HG03280 (cell line): ENCODE measurements around the gene MBNL2.

ENCODE experiments used
- ATAC-seq: cut with Tn5 transposase; IDR thresholded peaks from one replicate; pipeline ENCODE4 v1.9.1; 2021; ENCODE audit warnings: mild to moderate bottlenecking, moderate library complexity; ENCODE audit not compliant: unreplicated experiment

The MBNL2 gene

DNA sequence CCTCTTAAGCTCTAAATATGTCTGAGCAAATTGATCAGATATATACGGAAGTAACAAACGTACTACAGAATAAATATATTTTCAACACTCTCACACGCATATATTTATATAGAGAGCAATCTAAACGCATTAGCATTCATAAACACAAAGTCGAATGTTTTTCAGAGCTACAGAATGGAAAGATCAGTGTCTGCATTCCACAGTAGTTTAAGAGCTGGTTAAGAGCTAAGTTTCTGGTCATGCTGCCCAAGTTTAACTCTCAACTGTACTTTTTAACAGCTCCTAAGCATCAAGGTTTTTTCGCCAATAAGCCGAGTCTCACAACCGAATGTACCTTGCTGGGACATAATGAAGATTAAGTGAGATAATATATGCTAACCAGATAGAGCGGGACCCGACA lies 175.1 kb downstream of the MBNL2 start:
- no peak for ATAC-seq

DNA sequence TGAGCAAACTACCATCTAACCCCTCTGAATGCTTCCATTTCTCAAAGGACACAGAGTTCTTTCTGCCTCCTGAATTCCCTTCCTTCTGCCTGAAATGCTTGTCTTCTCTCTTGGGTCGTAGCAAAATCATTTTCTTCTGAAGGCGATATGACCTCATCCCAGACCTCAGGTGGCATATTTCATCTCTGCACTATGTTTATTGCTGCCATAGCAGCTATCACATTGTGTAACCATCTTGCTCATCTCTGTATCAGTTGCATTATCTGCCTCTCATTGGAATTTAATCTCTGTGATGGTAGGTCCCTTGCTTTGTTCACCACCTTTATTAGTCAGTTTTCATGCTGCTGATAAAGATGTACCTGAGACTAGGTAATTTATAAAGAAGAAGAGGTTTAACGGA lies 179.3 kb downstream of the MBNL2 start:
- no peak for ATAC-seq

DNA sequence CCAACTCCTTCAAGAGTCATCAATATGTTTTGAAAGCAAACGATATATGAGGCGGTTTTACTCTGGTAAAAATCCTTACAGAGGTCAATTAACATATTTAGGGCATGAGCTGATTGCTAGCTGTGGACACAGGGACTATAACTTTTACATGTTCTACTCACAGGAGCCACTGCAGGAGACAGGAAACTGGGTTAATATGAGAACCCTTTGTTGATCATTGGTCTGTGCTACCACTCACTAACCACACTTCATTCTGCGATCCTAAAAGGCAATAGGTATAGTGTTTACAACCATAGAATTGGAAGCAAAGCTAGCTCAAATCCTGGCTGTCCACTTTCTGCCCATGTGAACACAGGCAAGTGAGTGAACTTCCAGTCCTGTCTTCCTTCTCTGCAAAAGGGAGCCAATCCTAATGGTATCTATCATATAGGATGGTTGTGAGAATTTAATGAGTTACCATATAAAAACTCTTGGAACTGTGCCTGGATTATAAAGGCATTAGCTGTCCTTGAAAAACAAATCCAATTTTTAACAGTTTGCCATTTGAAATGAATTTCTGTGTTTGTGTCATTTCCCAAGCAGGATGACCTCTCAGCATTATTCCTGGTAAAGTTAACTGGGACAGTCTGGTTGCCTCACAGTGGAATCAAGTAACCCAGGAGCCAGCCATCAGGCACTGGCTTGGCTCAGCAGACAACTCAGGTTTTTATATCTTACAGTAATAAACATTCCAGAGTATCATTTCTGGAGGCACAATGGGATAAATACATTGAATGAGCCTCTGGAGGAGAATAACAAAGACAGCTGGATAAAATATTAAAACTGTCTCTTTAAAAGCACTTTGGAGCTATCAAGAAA lies 182.0 kb downstream of the MBNL2 start:
- no peak for ATAC-seq

DNA sequence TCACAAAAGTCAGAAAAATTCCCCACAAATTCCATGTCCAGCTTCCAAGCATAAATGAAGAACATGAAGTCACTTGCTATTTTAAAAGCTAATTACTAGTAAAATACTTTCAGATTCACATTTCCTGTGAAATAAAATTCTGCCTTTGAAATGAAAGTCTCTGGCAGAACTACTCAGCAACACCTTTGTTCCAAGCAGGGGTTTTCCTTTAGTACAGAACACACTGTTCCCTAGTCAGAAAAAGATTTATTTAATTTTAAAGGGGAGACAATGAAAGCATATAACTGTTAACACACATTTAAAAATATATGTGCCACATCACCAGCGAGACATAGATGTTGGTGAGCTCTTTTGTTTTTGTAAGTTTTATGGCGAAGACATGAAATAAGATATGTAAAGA lies 185.4 kb downstream of the MBNL2 start:
- ATAC-seq = no peak

DNA sequence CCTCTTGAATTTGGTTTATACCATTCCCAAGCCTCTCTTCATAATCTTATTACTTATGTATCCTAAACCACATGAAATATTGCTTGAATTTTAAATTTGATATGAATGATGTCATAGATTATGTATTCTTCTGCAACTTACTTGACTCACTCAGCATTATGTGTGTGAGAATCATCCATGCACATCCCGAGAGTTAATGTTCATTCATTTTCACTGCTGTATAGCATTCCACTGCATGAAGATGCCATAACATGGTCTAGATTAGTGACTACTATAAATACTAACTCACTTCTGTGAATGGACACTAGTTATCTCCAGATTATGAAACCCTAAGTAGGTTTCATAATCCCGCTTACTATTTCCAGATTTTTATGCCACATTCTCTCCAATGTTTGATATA lies 186.8 kb downstream of the MBNL2 start:
- no peak for ATAC-seq

DNA sequence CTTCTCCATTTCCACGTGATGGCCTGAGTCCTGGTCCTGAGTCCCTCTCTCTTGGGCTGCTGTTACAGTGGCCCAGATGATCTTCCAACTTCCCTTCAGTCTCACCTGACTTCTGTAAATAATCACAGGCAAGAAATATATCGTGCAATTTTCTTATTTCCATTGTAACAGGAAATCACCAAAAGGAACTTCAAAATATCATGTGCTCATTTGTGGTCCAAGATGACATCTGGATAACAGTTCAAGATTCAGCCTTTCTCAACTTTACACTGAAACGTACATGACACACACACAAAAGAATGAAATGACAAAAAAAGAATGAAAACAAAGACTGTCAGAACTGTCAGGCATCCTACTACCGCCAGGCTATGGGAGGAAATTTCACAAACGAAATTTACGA lies 189.9 kb downstream of the MBNL2 start:
- no peak for ATAC-seq

DNA sequence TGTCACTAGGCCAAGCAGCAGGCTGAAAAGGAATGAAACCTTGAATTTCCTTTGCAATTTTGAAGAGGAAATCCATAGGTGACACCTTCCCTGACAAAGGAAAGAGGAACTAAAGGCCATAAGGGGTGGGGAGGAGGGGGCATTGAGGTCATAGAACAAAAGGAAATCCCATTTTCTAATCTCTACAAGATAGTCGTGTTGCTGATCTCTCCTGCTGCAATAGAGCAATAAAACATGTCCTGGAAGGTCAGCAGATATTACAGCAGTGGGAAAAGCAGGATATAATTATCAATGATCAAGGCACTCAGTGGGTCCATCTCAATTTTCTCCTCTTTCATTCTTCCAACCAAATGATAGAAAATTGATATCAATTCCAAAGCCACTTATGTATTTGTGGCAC lies 191.6 kb downstream of the MBNL2 start:
- no peak for ATAC-seq

DNA sequence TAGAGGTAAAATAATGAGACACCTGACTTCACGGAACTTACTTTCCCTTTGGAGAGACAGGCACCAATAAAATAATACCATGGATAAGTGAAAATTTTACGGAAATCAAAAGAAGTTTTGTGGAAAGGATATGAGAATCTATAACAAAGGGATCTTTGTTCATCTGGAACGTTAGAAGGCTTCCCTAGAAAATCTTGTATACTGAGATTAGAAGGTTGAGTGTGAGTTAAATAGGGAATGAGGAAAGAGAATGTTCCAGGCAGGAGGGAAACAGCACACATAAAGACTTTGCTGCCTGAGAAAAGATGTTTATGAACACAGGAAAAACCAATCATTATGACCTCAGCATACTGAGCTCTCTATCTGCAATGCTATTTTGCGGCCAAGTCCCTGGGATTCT lies 192.3 kb downstream of the MBNL2 start:
- no peak for ATAC-seq

DNA sequence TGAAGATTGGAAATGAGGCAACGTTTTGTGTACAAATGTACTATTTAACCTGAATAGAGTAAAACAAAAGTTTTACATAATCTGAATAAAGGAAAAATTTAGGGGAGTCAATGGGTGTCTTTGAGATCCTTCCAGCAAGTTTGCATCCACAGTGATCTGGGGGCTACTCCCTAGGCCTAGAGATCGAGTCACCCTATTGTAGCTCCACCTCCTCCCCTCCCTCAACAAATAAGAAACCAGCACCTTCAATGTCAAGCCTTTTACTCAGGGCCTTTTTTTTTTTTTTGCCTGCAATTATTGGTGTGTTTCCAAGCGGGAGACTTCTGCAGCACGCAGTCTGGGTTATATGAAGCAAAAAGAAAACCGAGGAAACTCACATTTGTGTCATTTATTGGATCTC lies 195.6 kb downstream of the MBNL2 start:
- no peak for ATAC-seq

DNA sequence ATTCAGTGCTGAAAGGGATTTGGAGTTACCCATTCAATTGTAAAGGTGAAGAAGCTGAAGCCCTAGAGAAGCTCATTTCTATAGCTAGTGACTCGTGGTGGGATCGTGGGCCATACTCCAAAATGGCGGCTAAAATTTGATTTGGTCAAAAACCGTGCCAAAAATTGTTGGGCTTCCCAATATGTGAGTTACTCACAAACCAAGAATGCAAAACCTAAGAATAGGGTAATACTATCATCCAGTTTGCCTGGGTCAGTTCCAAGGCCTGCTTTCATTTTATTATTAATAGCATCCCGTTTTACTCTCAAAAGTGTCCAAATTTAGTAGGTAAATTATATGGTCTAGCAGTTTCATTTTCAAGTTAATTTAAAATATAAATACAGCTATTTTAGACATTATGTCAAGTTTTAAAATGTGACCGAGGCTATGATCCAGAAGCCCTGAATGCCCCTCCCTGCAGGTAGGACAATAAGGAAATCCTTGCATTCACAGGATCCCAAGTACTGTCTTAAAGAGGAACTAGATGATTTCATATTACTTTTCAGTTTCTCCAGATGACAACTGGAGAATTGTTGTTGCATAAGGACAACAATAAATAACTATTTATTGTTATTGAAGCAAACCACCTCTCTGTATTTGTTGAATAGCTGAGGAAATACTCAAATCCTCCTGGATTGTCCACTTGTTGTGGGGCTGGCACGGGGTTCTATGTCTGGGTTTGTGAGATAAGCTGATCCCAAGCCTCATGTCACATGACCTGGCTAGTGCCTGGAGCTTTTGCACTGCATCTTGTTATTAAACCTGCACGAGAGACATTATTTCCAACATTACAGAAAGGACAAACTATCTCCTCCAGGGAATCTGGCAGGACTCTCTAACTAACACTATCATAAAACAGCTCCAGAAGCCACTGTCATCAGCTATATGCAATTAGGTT lies 200.3 kb downstream of the MBNL2 start:
- ATAC-seq = no peak

DNA sequence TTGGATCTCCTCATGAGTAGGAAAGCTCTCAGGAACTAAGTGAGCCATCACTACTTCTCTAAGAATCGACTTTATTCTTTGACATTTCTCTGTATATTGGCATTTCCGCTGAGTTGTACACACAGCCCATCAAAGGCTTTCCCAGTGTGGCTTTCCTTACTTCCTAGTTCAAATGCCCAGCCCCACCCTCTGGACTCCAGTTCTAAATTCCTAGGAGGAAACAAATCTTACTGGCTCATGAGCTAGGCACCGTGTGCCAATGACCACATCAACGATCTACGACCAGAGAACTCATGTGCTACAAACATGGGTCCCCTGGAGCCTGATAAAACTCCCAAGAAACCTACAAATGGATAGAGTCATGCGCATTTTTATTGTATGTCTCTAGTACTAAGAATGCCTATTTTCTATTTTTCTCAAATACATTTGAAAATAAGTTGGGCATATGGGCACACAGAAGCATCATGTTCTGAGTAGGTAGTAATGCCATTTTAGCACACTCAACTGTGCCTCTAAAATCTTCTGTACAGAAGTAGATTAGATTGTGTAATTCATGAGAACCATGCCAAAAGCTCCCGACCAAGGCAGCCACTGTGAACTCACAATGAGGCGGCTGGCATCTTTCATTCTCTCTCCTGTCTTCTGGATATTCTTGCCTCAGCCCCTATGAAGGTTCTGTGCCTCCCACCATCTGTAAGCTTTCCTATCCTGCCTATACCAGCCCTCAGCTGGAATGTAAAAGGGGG lies 201.3 kb downstream of the MBNL2 start:
- ATAC-seq = no peak

DNA sequence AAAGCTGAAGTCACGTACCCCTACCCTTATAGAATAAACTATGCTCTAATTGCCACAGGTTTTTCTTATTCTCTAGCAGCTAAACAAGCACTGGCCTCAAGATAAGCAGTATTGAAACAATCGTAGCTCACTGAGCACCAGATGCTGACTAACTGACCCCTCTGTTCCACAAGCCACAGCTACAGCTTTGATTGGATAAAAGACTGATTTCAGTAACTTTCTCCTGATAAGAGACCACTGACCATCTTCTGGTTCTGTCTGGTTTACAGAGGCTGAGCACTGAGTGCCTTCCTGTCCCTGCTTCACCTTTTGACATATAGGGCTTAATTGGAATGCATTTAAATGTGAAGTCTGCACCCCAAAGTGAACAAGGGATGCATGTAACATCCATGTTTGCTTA lies 203.5 kb downstream of the MBNL2 start:
- ATAC-seq = no peak

DNA sequence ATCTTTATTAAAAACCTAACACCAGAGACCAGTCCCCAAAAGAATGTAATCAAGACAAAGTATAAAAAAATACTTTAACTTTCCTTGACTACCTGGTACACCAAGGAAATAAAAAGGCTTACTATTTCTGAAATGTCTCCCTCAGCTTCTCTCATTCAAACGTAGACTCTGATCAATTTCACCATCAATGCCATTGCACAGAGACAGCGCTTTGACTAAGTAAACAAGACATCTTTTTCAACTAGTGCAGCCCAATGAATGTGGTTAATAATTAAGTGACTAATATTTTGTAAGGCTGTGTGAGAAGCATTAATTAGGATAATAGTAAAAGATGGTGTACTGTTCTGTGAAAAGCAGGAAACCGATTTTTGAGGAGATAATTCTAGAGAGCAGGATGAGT lies 204.6 kb downstream of the MBNL2 start:
- ATAC-seq = no peak

DNA sequence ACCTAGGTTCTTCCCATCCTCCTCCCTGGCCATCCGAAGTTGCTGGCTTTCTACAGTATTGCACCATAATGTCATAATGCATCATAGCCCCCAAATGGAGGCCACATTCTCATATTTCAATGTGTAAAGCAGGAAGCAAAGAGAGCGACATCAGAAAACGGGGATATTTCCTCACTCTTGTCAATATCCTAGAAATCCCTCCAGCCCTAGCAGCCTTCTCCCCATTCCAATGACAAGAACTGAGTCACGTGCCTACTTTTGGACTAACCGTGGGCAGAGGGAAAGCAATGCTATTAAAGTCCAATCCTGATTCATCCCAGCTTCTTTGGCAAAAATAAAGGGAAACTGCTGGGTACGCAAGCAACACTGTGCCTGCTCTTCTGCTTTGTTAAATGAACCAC lies 207.5 kb downstream of the MBNL2 start:
- no peak for ATAC-seq

DNA sequence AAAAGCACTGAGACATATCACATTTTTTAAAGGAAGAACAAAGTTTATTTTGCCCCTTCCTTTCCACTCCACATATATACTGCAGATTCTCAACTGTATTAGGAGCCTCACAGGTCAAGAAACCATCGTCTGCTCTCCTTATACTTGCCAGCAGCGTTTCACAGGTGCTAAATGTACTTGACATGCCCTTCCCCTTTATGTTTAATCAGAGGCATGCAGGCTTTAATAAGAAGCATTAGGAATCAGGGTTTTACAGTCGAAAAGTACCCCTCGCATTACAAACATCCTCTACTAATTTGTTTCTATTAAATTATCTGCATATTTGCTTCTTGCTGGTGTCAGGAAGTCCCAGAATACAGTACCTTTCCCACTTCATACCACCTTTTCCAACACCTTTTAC lies 208.2 kb downstream of the MBNL2 start:
- ATAC-seq = no peak

DNA sequence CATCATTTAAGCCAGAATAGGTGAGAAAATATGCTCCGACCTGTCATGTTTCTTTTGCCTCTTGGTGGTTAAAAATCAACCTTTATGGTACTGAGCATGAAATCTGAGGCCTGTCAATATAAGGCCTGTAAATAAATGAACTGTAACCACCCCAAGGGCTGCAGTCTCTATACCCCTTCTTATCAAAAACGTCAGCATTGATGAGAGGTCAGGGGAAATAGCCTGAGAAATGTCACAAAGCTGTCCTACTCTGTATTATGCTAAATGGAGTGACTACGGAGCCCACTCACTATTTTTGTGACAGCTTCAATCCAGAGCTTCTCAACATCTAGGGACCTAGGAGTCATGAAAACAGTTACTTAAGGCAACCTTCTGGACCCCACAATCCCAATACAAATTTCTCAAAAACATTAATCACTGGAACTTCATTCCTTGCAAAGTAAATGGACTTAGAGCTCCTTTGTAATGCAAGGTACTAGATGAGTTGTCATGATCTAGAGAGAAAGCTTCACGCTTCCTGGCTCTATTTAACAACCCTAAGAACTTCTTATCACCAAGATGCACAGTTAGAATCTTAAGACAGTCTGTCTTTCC lies 209.1 kb downstream of the MBNL2 start:
- ATAC-seq = no peak

DNA sequence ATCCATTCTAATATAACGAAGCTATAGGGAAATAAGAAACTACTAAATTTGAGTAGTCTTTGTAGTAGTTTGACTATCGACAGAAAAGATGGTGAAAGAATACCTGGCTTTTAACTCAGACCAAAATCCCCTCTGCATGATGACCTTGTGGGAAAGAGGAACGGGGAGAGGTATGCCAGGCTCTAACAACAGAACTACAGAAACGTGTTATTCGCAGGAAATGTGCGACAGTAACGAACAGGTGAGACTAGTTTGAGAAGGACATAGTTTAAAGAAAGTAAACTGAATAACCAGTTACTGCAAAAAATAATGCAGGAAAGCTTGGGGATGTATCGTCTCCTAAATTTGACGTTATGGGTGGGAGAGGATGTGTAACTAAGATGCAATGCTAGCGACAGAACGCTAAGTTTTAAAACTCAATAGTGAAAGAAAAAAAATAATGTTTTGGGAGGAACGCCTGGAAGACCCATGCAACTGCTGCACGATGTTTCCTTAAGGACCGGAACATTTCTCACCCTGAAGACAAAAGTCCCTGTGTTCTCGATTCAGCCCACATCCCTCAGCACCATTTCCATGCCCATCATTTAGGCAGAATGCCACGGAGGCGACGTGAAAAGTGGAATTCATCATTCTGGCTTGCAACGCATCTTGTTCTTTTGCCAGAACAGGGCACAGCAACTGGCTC lies 210.2 kb downstream of the MBNL2 start:
- no peak for ATAC-seq

DNA sequence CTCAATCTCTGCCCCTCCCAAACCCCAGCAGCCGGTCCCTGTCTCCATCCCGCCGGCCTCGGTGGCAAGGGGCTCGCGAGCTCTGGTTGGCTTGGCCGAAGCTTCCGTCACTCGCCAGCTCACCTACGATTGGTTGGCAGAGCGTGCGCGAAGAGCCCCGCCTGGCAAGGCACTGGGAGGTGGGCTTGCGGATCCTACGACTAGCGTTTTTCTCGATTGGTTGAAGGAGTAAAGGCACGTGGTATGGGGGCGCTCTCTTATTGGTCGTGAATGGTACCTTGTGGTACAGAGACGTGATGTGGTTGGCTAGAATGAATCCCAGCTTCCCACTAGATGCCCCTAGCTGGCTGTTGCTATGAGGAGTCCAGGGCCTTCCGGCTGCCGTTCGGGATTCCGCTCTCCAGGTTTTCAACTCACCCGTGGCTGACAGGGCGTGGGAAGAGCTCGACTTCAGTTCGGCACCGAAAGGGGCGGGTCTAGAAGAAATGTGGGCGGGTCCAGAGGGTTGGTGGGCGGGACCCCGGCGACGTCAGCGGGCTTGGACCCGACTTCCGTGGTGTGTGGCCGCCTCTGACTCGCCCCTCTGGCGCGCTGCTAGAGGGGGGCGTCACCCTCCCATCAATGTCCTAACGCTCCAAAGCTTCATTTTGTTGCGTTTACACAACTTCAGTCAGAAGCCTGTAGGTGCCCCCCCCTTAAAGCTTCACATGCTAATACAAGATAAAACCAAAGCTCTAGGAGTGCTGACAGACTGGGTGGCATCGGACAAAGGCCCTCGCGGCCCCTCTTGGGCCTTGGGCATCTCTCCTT lies 211.0 kb downstream of the MBNL2 start:
- peak; percentile 76 for ATAC-seq

DNA sequence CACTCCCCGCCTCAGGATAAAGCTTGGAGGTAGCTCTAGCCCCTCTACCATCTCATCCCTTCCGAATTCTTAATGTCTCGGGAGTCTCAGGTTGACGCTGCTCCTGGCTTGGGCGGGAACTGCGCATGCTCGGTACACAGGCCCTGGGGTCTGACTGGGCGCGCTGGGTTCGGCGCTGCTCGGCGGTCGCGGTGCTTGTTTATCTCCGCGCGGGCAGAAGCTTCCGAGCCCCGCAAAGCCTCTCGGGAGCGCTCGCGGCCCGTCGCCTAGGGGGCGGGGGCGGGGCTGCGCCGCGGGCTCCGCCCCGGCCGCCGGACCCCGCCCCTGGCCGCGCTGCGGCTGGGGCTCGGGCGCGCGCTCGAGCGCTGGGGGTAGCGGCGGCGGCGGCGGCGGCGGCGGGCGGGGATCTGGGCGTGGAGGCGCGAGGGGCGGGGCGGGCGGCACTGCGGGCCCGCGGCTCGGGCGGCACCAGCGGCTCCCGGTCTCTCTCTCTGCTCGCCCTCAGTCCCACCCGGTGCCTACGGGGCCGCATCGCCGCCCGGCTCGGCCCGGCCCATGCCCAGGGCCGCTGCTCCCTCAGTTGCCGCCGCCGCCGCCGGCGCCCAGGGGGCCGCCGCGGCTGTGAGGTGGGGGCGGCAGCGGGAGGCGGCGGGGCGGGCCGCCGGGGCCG lies 211.7 kb downstream of the MBNL2 start, which contains the start of gene RAP2A:
Gene RAP2A, plus strand, starts transcription at position 443 of the 670 bp plus-strand sequence. CDS start 302 bp downstream, outside the sequence.
- ATAC-seq = peak; percentile 44
